GM21737 (cell line): Measurements from ENCODE around the gene CLRN1.

Experiments used
- ATAC-seq: cut with Tn5 transposase; IDR thresholded peaks from one replicate; pipeline ENCODE4 v1.9.1; 2021; ENCODE audit warnings: mild to moderate bottlenecking, moderate library complexity; ENCODE audit not compliant: unreplicated experiment

Gene CLRN1

DNA sequence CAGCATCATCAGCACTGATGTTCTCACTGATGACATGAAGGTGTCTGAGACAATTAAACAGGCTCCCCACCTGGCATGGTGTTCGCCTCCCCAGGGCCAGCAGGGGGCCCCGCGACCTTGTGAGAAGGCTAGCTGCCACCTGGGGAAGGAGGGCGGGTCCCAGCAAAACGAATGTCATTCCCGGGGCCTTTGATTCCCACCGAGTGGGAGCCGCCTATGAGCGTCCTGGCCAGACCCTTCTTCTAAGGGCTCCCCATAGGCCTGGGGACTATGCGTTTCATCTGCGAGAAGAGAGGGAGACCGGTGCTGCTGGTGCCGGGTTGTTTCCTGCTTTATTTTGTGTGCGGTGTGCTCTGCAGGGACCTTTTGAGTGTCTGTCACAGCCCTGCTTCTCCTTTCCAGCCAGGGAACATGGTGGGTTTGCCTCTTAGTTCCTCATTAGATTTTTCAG is 46.8 kb downstream of the CLRN1 start:
- peak; percentile 85 for ATAC-seq

DNA sequence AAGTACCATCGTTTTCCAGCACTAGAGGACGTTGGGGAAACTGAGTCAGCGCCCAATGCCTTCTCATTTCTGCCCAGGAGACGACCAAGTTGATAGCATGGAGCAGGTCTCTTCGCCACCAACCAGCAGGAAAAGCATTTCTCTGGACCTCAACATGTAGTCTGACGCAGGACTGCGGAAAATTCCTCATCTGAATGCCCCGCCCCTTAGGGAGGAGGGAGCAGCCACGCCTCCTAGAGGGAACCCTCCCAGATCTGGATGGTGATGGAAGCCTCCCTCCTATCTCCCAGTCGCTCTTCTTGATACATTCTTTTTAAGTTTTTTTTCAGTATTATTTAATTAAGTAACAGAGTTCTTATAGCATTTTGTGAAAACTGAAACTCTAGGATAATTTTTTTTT is 49.9 kb downstream of the CLRN1 start:
- ATAC-seq = no peak

DNA sequence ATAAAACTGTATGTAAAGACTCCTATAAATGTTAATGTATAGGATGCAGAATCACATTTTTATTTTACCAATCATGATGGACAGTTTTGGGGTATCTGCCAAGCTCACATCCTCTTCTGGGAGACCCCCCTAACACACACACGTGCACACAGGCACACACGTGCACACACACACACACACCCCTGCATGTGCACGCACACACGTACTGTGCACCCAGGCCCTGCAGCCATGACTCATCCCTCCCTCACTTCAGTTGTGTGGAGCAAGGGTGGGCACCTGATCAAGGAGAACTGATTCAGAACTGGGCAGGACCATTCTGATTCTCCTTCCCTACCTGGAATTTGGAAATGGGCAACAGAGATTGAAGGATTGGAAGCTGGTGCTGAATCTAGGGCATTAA is 51.3 kb downstream of the CLRN1 start:
- no peak for ATAC-seq

DNA sequence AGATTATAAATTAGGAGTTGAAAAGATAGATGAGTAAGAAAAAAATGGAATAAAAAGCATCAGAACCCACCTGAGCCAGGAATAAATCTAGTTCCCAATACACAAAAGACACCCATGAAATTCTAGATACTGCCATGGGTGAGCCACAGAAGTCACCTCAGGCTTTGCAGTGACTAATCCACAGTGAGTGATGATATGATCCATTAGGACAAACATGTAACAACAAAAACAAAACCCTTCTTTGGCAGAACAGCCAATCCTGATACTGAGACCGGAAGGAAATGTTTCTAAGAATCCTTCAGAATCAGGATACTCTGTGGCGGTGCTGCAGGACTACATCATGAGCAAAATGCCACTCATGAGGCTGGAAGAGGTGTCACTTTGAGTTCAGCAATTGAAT is 52.3 kb downstream of the CLRN1 start:
- no peak for ATAC-seq

DNA sequence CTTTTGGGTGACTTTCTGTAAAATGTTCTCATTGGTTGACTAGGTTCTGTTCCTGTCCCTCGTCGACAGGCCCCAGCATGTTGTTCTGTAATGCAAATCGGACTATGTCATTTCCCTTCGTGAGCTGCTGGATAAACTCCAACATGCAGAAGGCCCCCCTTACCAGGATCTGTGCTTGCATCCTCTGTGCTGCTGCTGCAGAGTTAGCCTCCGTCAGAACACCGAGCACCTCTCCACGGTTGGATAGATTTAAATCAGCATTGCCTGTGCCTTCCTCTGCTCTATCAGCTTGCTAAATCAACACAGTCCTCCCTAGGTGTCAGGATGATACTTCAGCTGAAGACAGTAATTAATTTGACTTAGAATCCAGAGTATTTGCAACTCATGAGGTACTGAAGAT is 54.6 kb downstream of the CLRN1 start:
- no peak for ATAC-seq

DNA sequence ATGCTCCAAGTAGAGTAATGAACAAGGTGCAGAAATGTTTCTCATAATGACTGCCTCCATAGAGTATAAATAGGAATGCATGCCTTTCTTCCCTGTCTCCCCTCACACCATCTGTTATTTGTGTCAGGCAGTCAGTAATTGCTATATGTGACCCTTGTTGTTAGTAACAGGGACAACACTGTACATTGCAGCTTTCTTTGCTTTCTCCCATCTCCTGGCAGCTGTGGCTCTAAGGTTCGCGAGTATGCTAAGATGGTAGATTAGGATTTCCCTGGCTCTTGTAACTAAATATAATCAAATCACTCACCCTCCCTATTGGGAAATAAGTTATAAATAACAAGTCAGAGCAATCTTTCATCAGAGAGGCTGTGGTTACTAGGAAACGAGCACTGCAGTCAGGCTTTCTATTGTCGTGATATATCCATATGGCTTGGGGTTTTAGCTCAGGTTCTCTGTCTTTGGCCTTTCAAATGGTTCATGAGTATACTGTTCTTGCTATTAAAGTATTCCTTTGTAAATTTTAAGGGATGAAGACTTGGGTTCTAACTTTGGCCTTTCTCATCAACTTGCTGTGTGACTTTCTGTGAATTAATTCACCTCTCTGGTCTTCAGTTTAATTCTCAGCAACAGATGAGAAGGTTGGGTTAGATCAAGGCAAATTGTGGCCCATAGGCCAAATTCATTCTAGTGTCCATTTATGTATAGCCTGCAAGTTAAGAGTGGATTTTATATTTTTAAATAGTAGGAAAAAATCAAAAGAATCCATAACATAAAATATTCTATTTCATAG is 59.2 kb downstream of the CLRN1 start:
- no peak for ATAC-seq

DNA sequence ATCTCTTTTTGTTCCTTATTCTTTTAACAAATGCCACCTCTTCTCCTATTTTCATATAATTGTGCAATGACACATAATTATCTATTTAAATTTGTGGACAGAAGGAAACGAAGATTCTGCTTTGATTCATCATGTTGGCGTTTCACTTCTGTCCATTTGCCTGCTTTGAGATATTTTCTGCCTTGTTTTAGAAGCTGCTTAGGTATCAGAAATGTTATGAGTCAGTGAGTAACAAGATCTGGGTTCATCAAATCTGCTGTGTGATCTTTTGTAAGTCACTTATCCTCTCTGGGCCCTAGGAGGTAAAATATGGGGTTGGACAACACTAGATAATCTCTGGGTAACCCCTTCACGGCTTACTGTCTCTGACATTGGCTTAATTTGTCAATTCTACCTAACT is 60.0 kb downstream of the CLRN1 start:
- no peak for ATAC-seq

DNA sequence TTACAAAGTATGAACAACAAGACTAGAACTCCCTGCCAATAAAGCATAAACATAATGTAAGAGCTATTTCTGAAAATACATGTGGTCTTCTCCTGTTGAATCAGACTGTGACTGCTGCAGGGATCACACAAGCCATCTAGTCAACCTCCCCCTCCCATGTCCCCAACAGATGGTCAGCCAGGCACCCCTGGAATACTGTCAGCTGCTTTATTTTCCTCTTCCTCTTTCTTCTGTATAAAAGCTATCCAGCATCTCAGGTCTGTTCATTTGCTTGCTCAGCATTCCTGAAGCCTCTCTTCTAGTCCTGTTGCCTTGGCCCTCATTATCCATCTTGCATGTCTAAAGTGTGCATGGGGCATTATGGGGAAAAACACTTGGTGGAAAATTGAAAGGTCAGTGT is 60.8 kb downstream of the CLRN1 start:
- ATAC-seq = no peak

DNA sequence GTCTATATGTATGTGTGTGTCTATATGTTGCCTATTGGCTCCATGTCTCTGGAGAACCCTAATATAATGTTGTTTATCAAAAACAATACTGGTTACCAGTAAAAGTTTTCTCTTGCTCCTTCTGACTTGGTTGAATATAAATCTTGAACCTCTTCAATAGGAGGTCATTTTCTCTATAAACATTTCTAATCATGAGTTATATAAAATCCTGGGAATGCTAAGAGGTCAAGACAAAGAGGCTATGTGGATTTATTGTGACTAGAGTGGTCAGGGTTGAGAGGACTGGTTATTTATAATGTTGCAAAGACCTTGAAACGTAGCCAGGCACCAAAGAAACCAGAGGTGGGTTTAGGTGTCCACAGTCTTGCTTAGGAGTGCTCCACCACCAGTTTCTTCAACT is 66.1 kb downstream of the CLRN1 start:
- ATAC-seq = no peak

DNA sequence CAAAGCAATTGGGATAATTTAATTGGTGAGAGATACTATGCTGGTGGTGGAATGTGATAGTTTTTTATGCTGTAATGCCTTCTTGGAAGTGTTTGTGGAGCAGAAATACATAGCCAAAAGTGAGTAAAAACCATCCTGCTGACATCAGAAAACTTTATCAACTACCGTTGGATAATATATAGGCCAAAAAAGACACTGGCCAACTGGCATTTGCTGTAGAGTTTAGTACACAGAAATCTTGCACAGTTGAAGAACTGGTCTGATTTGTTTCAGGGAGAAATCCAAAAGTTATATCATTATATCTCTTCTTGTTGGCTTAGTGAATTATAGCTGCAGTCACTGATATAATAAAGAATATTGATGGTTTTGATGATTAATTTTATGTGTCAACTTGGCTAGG is 66.8 kb downstream of the CLRN1 start:
- no peak for ATAC-seq

DNA sequence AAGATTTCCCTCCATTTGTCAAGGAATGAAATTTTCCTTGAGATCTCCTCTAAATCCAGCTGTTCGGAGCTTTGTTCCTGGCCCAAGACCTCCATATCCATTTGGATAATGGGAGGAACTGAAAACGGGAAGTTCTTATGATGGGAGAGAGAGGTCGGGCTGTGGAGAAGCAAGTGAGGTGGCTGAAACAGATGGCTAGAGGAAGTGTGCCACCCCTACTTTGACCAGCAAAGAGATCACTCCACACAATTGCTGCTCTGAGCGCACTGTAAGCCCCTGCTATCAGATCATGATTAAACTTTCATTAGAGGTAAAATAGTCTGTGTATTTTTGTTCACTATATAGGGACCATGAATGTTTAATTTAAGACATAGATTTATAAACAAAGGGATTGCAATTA is 67.2 kb downstream of the CLRN1 start, which contains the start of gene MINDY4B:
MINDY4B (minus strand) TSS at position 101 of the 400 bp plus-strand sequence; CDS start at position 101, 0 bp downstream.
- ATAC-seq = no peak

DNA sequence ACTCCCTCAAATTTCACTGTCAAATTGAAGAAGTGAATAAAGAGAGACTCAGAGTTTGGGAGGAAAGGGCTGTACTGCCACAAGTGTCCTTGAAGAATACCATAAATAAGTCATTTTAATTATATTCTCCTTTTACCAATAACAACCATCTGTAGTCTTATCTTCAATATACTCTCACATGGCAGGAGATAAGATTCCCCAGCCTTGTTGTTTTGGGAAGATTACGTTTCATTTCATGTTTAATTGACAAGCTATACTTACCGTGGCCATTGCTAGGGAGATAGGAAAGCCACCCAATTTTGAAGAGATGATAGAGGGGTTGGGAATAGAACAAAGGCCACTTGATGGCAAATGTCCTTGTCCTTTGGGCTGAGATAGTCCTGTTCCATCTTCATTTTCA is 69.5 kb downstream of the CLRN1 start:
- ATAC-seq = no peak

DNA sequence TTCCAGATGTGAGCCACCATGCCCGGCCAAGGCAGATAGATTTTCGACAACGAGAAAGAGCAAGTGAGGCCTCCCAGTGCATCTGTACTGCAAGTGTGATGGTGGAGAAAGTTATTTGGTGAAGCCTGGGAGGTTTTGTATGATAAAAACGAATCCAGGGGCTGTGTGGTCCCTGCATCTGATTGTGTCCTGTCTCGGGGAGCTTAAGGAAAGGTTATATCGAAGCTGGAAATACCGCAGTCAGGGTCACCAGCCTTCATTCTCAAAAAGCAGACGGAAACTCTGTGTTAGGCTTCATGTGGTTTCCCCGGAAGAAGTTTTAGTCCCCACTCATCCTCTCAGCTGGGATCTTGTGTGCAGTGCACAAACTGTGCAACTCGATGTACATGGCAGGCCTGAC is 70.7 kb downstream of the CLRN1 start:
- ATAC-seq = no peak

DNA sequence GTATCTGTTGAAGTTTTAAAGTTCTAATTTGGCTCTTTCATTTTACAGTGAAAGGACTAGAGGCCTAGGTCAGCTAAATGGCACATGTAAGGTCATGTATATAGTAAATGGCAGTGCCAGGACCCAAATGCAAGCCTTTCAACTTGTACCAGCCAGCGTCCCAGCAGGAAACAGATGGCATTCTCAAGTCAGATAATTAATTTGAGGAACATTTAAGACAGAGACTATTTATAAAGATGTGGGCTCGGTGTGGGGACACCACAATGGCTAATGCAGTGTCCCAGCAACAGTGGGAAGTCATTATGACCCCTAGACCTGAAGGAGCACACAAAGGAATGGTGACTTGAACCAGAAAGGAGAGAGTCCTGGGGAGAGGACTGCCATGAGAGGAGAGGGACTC is 73.4 kb downstream of the CLRN1 start:
- no peak for ATAC-seq

DNA sequence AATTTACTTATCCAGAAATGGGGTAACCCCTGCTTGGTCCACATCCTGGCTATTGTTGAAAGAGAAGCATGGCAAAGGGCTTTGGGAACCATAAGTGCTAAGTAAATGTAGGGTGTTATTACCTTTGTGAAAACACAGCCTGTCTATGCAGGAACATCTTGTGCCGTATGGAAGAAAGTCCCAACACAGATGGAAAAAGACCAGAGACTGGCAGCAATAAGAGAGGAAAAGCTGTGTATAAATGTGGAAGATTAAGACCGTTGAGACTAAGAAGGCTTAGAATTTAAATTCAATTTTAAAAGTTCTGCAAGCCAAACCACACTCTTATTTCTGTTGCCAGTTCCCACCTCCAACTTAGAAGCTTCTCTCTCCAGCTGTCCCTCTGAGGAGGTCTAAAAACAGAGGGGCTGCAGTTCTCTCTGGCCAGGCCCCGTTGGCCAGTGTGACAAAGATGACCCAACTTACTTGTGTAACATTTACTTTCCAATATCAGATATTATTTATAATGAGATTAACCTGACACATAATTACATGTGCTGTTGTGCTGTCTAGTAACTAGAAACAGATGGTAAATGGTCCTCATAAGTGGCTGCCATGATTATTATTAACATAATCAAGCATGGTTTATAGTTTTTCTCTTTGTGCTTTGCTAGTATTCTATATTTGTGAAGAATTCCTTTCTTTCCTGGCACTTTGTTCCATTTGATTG is 74.3 kb downstream of the CLRN1 start:
- no peak for ATAC-seq

DNA sequence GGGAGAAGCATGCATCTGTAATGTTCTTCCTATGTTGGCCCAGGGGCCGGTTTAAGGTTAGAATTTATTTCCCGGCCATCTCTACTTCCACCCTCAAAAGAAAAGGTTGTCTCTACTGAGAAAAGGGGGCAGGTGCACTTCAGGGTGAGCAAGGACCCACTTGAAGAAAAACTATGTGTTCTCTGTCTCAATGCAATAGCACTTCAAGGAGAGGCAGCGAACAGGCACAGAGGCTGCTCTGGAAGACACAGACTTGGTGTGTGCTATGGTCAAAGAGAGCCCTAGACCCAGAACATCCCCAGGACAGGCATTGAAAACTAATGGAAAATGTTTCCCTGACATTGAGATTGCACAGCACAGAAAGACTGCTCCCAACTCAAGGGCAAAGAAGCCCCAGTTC is 74.9 kb downstream of the CLRN1 start:
- ATAC-seq = no peak

DNA sequence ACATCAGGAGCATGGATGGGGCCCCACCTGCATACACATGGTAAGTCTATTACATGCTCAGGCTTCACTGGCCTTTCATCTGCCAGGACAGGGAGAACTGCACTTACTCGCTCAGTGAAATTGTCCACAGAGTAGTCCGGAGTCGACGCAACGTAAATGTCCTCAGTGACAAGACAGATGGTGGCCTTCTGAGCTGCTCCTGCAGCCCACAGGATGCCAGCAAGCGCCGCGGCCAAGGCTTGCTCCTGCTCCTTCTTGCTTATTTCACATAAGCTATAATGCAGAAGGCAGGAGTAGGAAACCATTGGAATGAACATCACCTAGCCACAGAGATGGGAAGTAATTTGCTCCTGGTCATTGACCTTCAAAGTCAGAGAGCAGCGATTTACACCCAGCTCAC is 81.7 kb downstream of the CLRN1 start:
- no peak for ATAC-seq

DNA sequence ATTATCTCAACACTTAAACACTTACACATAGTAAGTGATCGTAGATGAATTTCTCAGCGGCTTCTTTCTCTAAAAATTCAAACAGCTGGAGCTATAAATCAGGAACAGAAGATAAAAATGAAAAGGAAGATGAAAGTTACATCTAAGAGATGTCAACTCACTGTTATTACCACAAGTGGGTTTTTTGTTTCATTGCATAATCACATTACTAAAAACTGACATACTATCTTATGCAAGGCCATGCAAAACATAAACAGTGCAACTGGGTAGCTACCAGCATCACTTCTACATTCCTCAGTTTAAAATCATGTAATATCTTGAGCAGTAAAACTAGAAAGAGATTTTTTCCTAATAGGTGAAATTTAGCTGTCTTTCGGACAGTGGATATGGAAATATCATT is 82.2 kb downstream of the CLRN1 start:
- ATAC-seq = no peak

DNA sequence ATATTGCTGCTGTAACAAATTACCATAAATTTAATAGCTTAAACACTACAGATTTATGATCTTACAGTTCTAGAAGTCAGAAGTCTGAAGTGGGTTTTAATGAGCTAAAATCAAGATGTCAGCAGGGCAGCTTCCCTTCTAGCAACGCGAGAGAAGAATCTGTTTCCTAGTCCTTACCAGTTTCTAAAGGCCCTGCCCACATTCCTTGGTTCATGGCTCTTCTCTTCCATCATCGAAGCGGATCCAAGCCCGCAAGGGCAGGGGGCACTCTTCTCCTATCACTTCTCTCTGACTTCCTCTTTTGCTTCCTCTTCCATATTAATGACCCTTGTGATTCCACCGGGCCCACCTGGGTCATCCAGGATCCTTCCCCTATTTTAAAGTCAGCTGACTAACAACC is 83.4 kb downstream of the CLRN1 start:
- ATAC-seq = no peak

DNA sequence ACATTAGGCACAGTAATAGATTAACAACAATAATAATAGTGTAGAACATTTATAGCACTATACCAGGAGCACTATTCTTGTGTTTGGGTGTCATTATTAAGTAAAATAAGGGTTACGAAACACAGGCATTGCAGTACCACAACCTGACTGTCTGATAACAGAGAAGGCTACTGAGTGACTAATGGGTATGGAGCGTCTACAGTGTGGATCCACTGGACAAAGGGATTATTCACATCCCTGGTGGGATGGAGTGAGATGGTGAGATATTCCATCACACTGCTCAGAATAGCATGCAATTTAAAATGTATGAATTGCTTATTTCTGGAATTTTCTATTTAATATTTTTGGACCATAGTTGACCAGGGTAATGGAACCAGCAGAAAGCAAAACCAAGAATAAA is 85.5 kb downstream of the CLRN1 start:
- ATAC-seq = no peak

DNA sequence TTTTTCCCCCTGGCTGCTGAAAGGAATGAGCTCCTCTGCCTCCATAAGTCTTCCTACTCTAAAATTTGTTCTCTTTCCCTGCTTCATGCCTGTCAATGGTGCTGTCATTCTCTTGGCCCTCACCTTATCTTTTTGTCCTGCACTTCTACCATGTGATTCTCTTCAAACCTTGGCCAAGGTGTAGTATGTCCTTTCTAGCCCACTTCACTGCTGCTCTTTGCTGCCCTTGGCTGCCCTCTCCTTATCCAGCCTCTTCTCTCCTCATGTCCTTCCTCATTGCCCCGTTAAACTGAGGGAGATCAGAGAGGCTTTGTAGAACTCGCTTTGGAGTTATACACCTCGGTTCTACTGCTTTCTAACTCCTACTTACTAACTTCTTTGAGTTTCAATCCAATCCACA is 87.0 kb downstream of the CLRN1 start:
- no peak for ATAC-seq

DNA sequence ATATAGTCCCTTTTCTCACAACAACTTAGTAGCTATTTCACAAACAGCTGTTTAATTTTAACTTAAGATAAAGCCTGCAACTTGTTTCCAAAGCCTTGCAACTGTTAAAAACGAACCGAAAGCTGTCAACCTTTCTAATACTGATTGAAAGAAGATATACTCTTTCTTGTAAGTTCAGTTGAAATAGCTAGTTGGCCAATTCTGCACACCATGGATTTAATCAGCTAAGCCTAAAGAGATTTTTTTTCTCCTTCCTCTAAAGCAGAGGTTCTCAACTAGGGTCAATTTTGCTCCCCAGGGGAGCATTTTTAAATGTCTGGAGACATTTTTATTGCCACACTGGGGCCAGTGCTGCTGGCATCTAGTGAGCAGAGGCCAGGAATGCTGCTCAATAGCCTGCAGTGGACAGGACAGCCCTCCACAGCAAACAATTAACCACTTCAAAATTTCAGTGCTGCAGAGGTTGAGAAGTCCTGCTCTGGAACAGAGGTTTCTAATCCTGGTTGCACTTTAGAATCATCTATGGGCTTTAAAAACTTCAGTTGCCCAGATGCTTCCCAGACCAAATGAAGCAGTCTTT is 93.4 kb downstream of the CLRN1 start:
- ATAC-seq = no peak
